Activated T-cell treated with anti-CD3 and anti-CD28 coated beads, Interleukin-2, amount 50 U/mL, for 24 hours (primary cell): ENCODE results near the gene WDFY4.

Experiments
- DNase-seq: peaks from one replicate; pipeline ENCODE4 v3.0.0-alpha.2; 2020
- H3K27ac Mint-ChIP-seq: 2 replicates; pipeline ENCODE4 v1.8.0; 2020; ENCODE audit warnings: mild to moderate bottlenecking, mixed read lengths
- H3K27me3 Mint-ChIP-seq: 2 replicates; pipeline ENCODE4 v1.8.0; 2020; ENCODE audit warnings: mixed read lengths
- H3K36me3 Mint-ChIP-seq: 2 replicates; pipeline ENCODE4 v1.8.0; 2020; ENCODE audit warnings: low read depth, mixed read lengths
- H3K4me1 Mint-ChIP-seq: 2 replicates; pipeline ENCODE4 v1.8.0; 2020; ENCODE audit warnings: low read depth, mixed read lengths
- H3K4me3 Mint-ChIP-seq: 2 replicates; pipeline ENCODE4 v1.8.0; 2020; ENCODE audit warnings: mild to moderate bottlenecking, moderate library complexity, mixed read lengths
- H3K9me3 Mint-ChIP-seq: 2 replicates; pipeline ENCODE4 v1.8.0; 2020; ENCODE audit warnings: mixed read lengths

The WDFY4 gene

DNA sequence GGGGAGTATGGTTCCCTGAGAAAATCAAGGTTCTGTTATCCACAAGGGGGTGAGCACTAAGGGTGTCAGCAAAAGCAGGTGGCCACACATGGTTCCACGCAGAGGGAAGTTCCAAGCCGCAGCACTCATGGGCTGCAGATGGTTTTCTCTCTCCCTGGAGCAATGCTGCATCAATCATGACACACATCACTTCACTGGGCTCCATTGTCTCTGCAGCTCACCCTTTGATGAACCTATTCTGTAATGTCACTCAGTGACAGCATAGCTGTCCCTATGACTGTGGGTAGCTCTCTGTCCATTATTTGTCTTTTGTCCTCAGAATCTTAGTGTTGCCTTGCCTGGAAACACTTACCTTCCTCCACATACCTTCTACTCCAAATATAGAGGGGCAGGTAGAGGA, 220.2 kb downstream of the WDFY4 start:
- H3K4me1 Mint-ChIP-seq, result no peaks in the 10 kb centered on the region

DNA sequence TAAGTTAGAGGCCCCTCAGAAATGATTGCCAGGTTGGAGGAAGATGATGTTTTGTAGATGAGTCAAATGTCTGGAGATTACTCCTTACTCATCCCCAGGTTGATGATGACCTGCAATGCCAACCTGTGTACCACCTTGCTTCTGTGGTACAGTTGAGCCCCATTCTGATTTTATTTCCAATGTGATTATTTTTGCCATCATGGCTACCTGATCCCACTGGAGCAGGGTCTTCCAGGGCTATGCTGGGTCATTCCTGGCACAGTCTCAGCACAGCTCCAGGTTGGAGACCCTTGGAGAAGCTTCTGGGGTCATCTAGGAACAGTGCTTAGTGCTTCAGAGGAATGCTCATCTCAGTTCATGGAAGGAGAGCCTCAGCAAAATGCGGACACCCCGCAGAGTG, 220.6 kb downstream of the WDFY4 start:
- Mint-ChIP-seq H3K27ac (no peak overlapping the region), H3K4me3 (no peak overlapping the region), H3K9me3 (no peaks in the 10 kb centered on the region), H3K36me3 (no peaks in the 10 kb centered on the region), H3K27me3 (no peaks in the 10 kb centered on the region), H3K4me1 (no peaks in the 10 kb centered on the region)
- no peak for DNase-seq

More for the DNA sequence above, 220.2 kb downstream of the WDFY4 start:
- DNase-seq, result no peak
- Mint-ChIP-seq H3K9me3 (no peaks in the 10 kb centered on the region), H3K27me3 (no peaks in the 10 kb centered on the region), H3K4me3 (no peak overlapping the region), H3K36me3 (no peaks in the 10 kb centered on the region), H3K27ac (no peak overlapping the region)

DNA sequence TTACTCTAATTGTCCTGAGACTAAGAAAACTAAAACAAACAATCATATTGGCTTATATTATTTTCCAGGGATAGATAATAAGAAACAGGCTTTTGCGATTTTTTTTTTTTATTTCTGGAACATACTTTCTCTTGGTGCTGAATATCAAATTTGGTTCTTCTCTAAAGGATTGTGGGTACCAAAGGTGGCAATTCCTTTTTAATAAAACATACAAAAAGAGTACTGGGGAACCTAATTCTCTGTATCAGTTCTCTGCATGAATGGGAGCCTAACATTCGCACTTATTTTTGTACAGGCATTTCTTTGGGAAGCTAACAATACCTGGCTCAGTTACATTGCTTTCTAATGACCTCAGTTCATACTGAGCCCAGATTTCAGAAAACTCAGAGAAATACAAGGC, 222.2 kb downstream of the WDFY4 start:
- Mint-ChIP-seq H3K4me3 (no peak overlapping the region), H3K27me3 (no peaks in the 10 kb centered on the region), H3K4me1 (no peaks in the 10 kb centered on the region), H3K9me3 (no peaks in the 10 kb centered on the region), H3K27ac (no peak overlapping the region), H3K36me3 (no peaks in the 10 kb centered on the region)
- DNase-seq, result no peak

DNA sequence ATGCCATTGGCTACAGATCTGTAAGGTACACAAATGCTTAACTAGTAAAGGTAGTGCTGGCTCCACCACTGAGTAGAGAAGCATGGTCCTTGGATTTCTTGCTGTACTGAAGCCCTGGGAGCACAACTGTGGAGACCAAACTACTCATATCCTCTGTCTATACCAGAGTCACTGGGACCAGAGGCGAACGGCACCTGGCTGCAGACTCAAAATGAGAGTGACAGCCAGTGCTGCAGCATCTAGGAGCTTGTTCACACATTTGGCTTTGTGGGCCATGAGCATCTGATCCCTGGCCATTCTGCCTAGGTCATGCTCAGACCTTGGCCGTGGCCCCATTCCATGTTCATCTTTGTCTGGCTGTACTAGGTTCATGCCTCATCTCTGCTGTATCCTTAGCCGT, 223.1 kb downstream of the WDFY4 start:
- H3K4me1 Mint-ChIP-seq, result no peaks in the 10 kb centered on the region
- no peaks in the 10 kb centered on the region for H3K27me3 Mint-ChIP-seq
- no peaks in the 10 kb centered on the region for H3K36me3 Mint-ChIP-seq
- no peak overlapping the region for H3K4me3 Mint-ChIP-seq
- H3K27ac Mint-ChIP-seq, result no peak overlapping the region
- DNase-seq, result no peak
- H3K9me3 Mint-ChIP-seq, result no peaks in the 10 kb centered on the region

GRCh38 chr10:48910548-48910947, 225.9 kb downstream of the WDFY4 start:
- H3K4me3 Mint-ChIP-seq, result no peak overlapping the region
- H3K9me3 Mint-ChIP-seq, result no peaks in the 10 kb centered on the region
- no peak for DNase-seq
- H3K27ac Mint-ChIP-seq, result no peak overlapping the region
- H3K27me3 Mint-ChIP-seq, result peaks cover 3% of the 10 kb centered on the region
- no peaks in the 10 kb centered on the region for H3K4me1 Mint-ChIP-seq
- no peaks in the 10 kb centered on the region for H3K36me3 Mint-ChIP-seq

DNA sequence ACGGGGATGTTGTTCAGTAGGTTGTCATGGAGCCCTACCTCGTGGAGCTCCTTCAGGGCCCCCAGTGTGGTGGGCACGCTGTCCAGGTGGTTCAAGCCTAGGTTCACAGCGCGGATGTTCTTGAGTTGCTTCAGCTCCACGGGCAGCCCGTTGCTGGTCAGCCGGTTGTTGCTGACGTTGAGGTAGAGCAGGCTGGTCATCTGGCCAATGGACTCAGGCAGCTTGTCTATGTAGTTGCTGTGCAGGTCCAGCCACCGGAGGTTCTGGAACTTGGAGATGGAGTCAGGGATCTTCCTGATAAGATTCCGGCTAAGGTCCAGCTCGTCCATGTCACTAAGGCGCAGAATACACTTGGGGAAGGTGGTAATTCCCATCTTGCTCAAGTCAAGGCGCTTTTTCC, 229.0 kb downstream of the WDFY4 start:
- H3K4me1 Mint-ChIP-seq, result no peaks in the 10 kb centered on the region
- no peak overlapping the region for H3K4me3 Mint-ChIP-seq
- DNase-seq, result no peak
- H3K27ac Mint-ChIP-seq, result no peak overlapping the region
- H3K27me3 Mint-ChIP-seq, result peaks cover 10% of the 10 kb centered on the region
- no peaks in the 10 kb centered on the region for H3K36me3 Mint-ChIP-seq
- no peaks in the 10 kb centered on the region for H3K9me3 Mint-ChIP-seq

DNA sequence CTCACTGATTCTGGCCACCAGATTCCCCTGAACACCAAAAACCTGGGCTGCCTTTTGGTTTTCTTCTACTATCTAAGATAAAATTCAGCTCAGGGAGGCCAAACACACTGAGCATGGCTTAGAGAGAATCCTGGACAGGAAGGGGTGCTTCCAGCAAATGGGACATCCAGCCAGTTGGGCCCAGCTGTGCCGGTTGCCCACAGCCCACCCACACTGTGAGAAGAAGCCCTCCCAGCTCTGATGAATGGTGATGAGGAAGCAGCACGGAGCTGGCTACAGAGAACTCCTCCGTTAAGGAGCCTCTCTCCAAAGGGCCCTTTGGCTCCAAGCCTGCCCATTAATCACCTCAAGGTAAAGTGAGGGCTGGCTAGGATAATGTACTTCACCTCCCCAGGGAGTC, 239.1 kb downstream of the WDFY4 start:
- H3K4me3 Mint-ChIP-seq, result no peak overlapping the region
- H3K27ac Mint-ChIP-seq, result no peak overlapping the region
- H3K27me3 Mint-ChIP-seq, result peaks cover 6% of the 10 kb centered on the region
- H3K4me1 Mint-ChIP-seq, result no peaks in the 10 kb centered on the region
- no peaks in the 10 kb centered on the region for H3K36me3 Mint-ChIP-seq
- no peak for DNase-seq
- no peaks in the 10 kb centered on the region for H3K9me3 Mint-ChIP-seq

DNA sequence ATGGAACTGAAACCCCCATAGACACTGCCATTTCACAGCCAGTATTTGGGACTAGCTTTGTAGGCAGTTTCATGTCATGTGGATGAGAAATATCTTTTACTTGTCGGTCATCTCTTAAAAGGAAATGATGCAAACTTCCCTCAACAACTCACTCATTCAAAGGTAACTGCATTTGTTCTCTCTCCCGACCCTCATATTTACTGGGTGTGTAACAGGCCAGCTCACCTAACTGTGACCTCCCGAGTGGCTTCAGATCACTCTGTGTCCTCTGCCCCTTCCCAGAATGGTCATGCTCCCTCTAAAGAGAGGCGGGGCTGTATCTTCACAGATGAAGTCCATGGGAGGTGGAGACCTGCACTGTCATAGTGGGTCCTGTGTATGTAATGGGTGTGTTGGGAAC, 240.3 kb downstream of the WDFY4 start:
- Mint-ChIP-seq H3K4me3 (no peak overlapping the region), H3K4me1 (no peaks in the 10 kb centered on the region), H3K27ac (no peak overlapping the region), H3K27me3 (peaks cover 4% of the 10 kb centered on the region), H3K36me3 (no peaks in the 10 kb centered on the region), H3K9me3 (no peaks in the 10 kb centered on the region)
- DNase-seq, result no peak

GRCh38 chr10:48926255-48926654, 241.6 kb downstream of the WDFY4 start:
- H3K9me3 Mint-ChIP-seq, result no peaks in the 10 kb centered on the region
- H3K27ac Mint-ChIP-seq, result no peak overlapping the region
- H3K36me3 Mint-ChIP-seq, result no peaks in the 10 kb centered on the region
- no peak for DNase-seq
- H3K4me3 Mint-ChIP-seq, result no peak overlapping the region
- peaks cover 4% of the 10 kb centered on the region for H3K27me3 Mint-ChIP-seq
- H3K4me1 Mint-ChIP-seq, result no peaks in the 10 kb centered on the region

DNA sequence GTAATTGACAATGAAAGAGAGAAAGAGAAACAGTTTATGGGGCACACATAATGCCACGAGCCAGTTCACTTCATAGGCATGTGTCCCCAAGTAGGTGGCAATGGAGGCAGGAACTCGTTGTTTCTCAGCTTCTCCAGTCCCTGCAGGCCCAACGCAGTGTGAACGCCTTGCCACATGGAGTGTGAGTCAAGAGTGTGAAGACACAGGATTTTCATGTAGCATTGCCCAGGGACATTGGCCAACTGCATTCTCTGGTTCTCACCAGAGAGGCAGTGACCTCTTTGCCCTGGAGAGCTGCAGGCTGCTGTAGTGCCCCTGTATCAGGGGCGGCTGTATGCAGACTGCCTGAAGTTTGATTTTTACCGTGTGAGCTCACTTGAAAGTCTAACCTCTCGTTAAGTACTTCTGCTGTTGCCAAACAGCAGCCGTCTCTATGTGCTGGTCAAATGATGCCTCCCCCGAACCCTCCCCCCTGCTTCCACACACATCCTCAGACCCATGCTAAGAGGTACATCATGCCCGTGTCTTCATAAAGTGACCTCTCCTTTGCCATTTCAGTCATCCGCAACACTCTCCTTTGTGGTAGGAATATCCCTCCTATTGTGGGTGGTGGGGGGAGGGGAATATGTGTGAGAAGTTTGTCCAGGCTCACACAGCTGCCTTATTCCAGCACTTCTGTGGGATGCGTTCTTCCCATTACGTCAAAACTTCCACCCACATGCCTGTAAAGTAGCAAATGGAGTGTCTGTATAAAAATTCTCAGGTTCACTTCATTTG, 242.3 kb downstream of the WDFY4 start:
- Mint-ChIP-seq H3K27ac (no peak overlapping the region), H3K4me1 (no peaks in the 10 kb centered on the region), H3K27me3 (peaks cover 4% of the 10 kb centered on the region), H3K36me3 (no peaks in the 10 kb centered on the region), H3K4me3 (no peak overlapping the region), H3K9me3 (no peaks in the 10 kb centered on the region)
- DNase-seq, result no peak

- no peaks in the 10 kb centered on the region for H3K4me1 Mint-ChIP-seq
- H3K4me3 Mint-ChIP-seq, result no peak overlapping the region
- H3K9me3 Mint-ChIP-seq, result no peaks in the 10 kb centered on the region
- no peak overlapping the region for H3K27ac Mint-ChIP-seq
- peaks cover 4% of the 10 kb centered on the region for H3K27me3 Mint-ChIP-seq
- H3K36me3 Mint-ChIP-seq, result no peaks in the 10 kb centered on the region
- DNase-seq, result no peak
These were observed 244.8 kb downstream of the WDFY4 start for GRCh38 chr10:48929413-48929990.

- Mint-ChIP-seq H3K27ac (no peak overlapping the region), H3K9me3 (no peaks in the 10 kb centered on the region), H3K27me3 (peaks cover 4% of the 10 kb centered on the region), H3K4me3 (no peak overlapping the region), H3K36me3 (no peaks in the 10 kb centered on the region), H3K4me1 (no peaks in the 10 kb centered on the region)
- DNase-seq, result no peak
These were observed 246.5 kb downstream of the WDFY4 start for GRCh38 chr10:48931188-48931587.

DNA sequence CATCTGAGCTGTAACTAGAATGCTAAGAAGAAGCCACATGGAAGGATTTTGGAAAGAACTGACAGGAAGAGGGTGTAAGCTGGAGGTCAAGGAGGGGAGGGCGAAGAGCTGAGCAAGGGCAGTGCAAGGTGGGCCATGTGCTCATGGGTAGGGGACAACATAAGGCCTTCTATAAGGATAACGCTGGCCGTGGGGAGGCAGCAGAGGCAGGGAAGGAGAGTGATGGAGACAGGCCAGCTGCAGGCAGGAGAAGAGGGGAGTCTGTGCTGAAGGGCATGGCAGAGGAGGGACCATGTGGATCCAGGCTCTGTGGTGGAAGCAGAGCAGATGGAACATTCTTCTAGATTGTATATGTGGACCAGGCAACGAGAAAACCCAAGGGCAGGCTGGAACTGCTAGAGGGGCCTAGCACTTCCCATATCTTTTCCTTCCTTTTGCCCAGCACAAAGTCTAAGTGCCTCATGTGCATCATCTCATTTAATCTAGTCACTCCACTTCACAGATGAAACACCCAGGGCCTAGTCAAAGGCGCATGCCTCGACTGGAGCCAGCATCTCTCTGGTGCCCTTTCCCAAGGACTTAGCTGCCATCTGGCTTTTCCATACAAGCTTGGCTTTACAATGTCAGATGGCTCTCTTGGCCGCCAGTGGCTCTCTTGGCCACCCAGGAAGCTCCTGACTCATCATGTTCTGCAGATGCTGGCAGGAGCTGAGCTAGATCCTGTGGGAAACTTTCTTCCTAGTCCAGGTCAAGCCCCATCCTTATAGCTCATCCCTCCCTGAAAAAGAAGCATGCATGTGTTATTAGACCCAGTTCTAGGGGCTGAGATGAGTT, 248.4 kb downstream of the WDFY4 start:
- DNase-seq, result no peak
- H3K27me3 Mint-ChIP-seq, result no peaks in the 10 kb centered on the region
- H3K27ac Mint-ChIP-seq, result no peak overlapping the region
- no peaks in the 10 kb centered on the region for H3K4me1 Mint-ChIP-seq
- H3K4me3 Mint-ChIP-seq, result no peak overlapping the region
- no peaks in the 10 kb centered on the region for H3K9me3 Mint-ChIP-seq
- H3K36me3 Mint-ChIP-seq, result no peaks in the 10 kb centered on the region

DNA sequence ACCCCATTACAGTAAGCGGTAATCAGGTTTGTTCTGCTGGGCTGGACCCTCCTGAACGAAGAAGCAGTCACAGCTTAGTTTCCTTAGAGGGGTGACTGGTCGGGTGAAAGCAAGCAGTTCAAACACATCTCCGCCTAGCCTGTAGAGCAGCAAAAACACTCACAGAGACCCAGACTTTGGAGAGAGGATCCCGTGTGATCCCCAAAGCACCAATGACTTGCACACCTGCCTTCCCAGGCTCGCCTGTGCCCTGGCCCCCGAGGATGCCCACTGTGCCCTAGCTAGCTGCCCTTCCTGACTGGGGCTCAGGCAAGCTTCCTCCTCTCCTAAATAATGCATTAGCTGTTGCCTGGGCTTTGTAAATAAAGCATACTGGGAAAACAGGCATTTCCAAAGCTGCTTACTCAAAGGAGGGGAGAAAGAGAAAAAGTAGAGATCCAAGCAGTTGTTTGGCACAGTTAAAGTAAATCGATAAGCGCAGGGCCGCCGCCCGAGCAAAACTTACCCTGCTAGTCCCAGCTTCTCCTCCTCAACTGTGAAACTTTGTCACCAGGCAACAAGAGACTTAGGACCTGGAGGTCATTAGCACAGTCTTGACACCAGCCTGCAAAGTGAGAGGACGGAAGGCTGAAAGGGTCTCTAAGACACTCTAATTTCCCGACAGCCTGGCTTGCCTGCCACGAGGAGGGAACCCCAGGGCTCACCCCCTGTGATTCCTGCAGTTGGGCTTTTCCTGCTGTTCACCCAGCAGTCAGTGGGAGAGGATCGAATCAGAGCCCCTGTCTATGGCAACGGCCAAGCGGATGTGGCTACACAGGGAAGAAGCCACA, 250.2 kb downstream of the WDFY4 start:
- no peak for DNase-seq
- Mint-ChIP-seq H3K9me3 (no peaks in the 10 kb centered on the region), H3K27ac (no peak overlapping the region), H3K27me3 (no peaks in the 10 kb centered on the region), H3K4me3 (no peak overlapping the region), H3K4me1 (no peaks in the 10 kb centered on the region), H3K36me3 (no peaks in the 10 kb centered on the region)
